ENCODE results near the gene DNAH7. TPM values are rescaled to one million over a fixed set of nuclear protein-coding genes. Genes with fewer than 3 reads are reported as not detected.

Gene DNAH7
- total and polyA plus RNA-seq, 2 donors (not counting 1 experiment from before 2014, with no cell fraction given): 0.01 to 0.05 TPM

- Histone ChIP-seq H3K36me3 (replicated peaks in 1 of 2; ENCODE audit: control extremely low read depth in 1 of 2, control insufficient read depth in 1 of 2, extremely low read depth in 1 of 2, insufficient read depth in 2 of 2, low read length in 1 of 2) (no peaks in the 10 kb centered on the region), H3K27me3 (replicated peaks in 1 of 4; ENCODE audit: control extremely low read depth in 1 of 4, control insufficient read depth in 3 of 4, insufficient read depth in 4 of 4, low read length in 3 of 4) (no peaks in the 10 kb centered on the region), H2AFZ (ENCODE audit: insufficient read depth, low read depth, low read length, poor library complexity, severe bottlenecking) (no peak overlapping the region), H3K9ac (ENCODE audit: low read length) (no peak overlapping the region), H3K4me1 (ENCODE audit: control insufficient read depth in 2 of 2, insufficient read depth in 2 of 2, low read length in 2 of 2) (no peaks in the 10 kb centered on the region), H3K79me2 (ENCODE audit: control insufficient read depth, insufficient read depth, low read length) (no peaks in the 10 kb centered on the region), H3K4me2 (replicated peaks; ENCODE audit: low read depth, low read length, poor library complexity, severe bottlenecking) (no peak overlapping the region), H4K20me1 (ENCODE audit: control insufficient read depth, insufficient read depth, low read length, poor library complexity, severe bottlenecking) (no peaks in the 10 kb centered on the region), H3K9me3 (ENCODE audit: control extremely low read depth in 1 of 3, control insufficient read depth in 2 of 3, insufficient read depth in 1 of 3, low read length in 2 of 3) (peaks cover 0 to 5% (median 5%) of the 10 kb centered on the region in 3 donors), H3K4me3 (ENCODE audit: control extremely low read depth in 1 of 5, extremely low read depth in 1 of 5, insufficient read depth in 1 of 5, low read depth in 2 of 5, low read length in 4 of 5) (no peak overlapping the region), H3K27ac (ENCODE audit: low read length in 2 of 2) (no peak overlapping the region)
- TF ChIP-seq EZH2 (IDR thresholded peaks at IDR 0.05; ENCODE audit: borderline replicate concordance, insufficient read depth, low read depth, low read length, poor library complexity, severe bottlenecking): no peak
- no peak for TF ChIP-seq CTCF (IDR thresholded peaks at IDR 0.05)
- Mint-ChIP-seq H3K27ac (no peak overlapping the region), H3K27me3 (no peaks in the 10 kb centered on the region), H3K4me3 (no peak overlapping the region), H3K4me1 (no peaks in the 10 kb centered on the region), H3K9me3 (ENCODE audit: insufficient read depth) (peaks cover 12% of the 10 kb centered on the region)
- intact Hi-C loops (cut with micrococcal nuclease): no loop called here
- CTCF ChIA-PET: no interaction called here
- no peak for DNase-seq
- no peak for ATAC-seq (ENCODE audit: low read depth)
- no CpG with 5 or more reads among the region's 2 CpGs for WGBS (ENCODE audit: insufficient coverage)
- POLR2A ChIA-PET: no interaction called here
These were observed 300.2 kb downstream of the DNAH7 start for GRCh38 chr2:195768431-195768830.

GRCh38 chr2:195766691-195767090 is 301.9 kb downstream of the DNAH7 start:
- no peak overlapping the region for H3K27ac ChIP-seq (ENCODE audit: low read length in 2 of 2)
- ATAC-seq (ENCODE audit: low read depth) (no peak), DNase-seq (no peak)
- ChIA-PET POLR2A (no interaction called here), CTCF (no interaction called here)
- Mint-ChIP-seq H3K27ac (no peak overlapping the region), H3K27me3 (no peaks in the 10 kb centered on the region), H3K9me3 (ENCODE audit: insufficient read depth) (peaks cover 15% of the 10 kb centered on the region), H3K4me1 (no peaks in the 10 kb centered on the region), H3K4me3 (no peak overlapping the region)
- no peaks in the 10 kb centered on the region for H3K79me2 ChIP-seq (ENCODE audit: control insufficient read depth, insufficient read depth, low read length)
- H3K4me3 ChIP-seq (ENCODE audit: control extremely low read depth in 1 of 5, extremely low read depth in 1 of 5, insufficient read depth in 1 of 5, low read depth in 2 of 5, low read length in 4 of 5): no peak overlapping the region
- TF ChIP-seq EZH2 (IDR thresholded peaks at IDR 0.05; ENCODE audit: borderline replicate concordance, insufficient read depth, low read depth, low read length, poor library complexity, severe bottlenecking): no peak
- TF ChIP-seq CTCF (IDR thresholded peaks at IDR 0.05): no peak
- no peak overlapping the region for H3K9ac ChIP-seq (ENCODE audit: low read length)
- H3K27me3 ChIP-seq (replicated peaks in 1 of 4; ENCODE audit: control extremely low read depth in 1 of 4, control insufficient read depth in 3 of 4, insufficient read depth in 4 of 4, low read length in 3 of 4): no peaks in the 10 kb centered on the region
- intact Hi-C loops (cut with micrococcal nuclease): no loop called here
- peaks cover 0 to 5% (median 5%) of the 10 kb centered on the region in 3 donors for H3K9me3 ChIP-seq (ENCODE audit: control extremely low read depth in 1 of 3, control insufficient read depth in 2 of 3, insufficient read depth in 1 of 3, low read length in 2 of 3)
- no peak overlapping the region for H2AFZ ChIP-seq (ENCODE audit: insufficient read depth, low read depth, low read length, poor library complexity, severe bottlenecking)
- H3K4me1 ChIP-seq (ENCODE audit: control insufficient read depth in 2 of 2, insufficient read depth in 2 of 2, low read length in 2 of 2): no peaks in the 10 kb centered on the region
- no CpG with 5 or more reads among the region's 1 CpG for WGBS (ENCODE audit: insufficient coverage)
- H3K4me2 ChIP-seq (replicated peaks; ENCODE audit: low read depth, low read length, poor library complexity, severe bottlenecking): no peak overlapping the region
- no peaks in the 10 kb centered on the region for H4K20me1 ChIP-seq (ENCODE audit: control insufficient read depth, insufficient read depth, low read length, poor library complexity, severe bottlenecking)
- no peaks in the 10 kb centered on the region for H3K36me3 ChIP-seq (replicated peaks in 1 of 2; ENCODE audit: control extremely low read depth in 1 of 2, control insufficient read depth in 1 of 2, extremely low read depth in 1 of 2, insufficient read depth in 2 of 2, low read length in 1 of 2)
